Lower leg skin (tissue), 3 donors: ENCODE data around the gene COMMD10.

Source experiments
- CTCF ChIP-seq, 3 donors: fragments of 450-650 bp; IDR thresholded peaks; one replicate each; pipeline ENCODE4 v1.5.1; 2016; ENCODE audit warnings: antibody characterized with exemption in 3 of 3, mild to moderate bottlenecking in 3 of 3, moderate library complexity in 2 of 3
- POLR2A ChIP-seq, 2 donors: fragments of 450-650 bp; IDR thresholded peaks; one replicate each; pipeline ENCODE4 v1.6.1; 2016 to 2017; ENCODE audit warnings: antibody characterized with exemption in 2 of 2, mild to moderate bottlenecking in 1 of 2, moderate library complexity in 1 of 2

- no peak for TF ChIP-seq CTCF (IDR thresholded peaks at IDR 0.05)
- TF ChIP-seq POLR2A (IDR thresholded peaks at IDR 0.05), result no peak
Observed at GRCh38 chr5:116280149-116280803, 195.5 kb downstream of the COMMD10 start.
